Bronchial epithelial cell (primary cell): ENCODE measurements around the gene GABARAPL1. TPM values are rescaled to one million over a fixed set of nuclear protein-coding genes. Genes with fewer than 3 reads are reported as not detected.
A peak's percentile ranks its signal among the peaks of the same experiment; 100 is the strongest.

Experiments
- DNase-seq: peaks from one replicate; pipeline ENCODE4 v3.0.0-alpha.2; 2010; ENCODE audit warnings: low read depth
- FAIRE-seq: peaks from 2 replicates; lab custom pipeline; 2011; peaks lifted over from hg19 to GRCh38; lab: Jason Lieb, UNC
- H3K27me3 ChIP-seq: 2 replicates; pipeline ENCODE4 v1.5.1; 2011; ENCODE audit warnings: low read length; ENCODE audit not compliant: control insufficient read depth, insufficient read depth
- H3K36me3 ChIP-seq: 2 replicates; pipeline ENCODE4 v1.5.1; 2011; ENCODE audit warnings: low read length; ENCODE audit not compliant: control insufficient read depth, insufficient read depth
- H3K4me3 ChIP-seq: 2 replicates; pipeline ENCODE4 v1.5.1; 2011; ENCODE audit warnings: mild to moderate bottlenecking, low read depth, low read length, control low read depth
- total RNA-seq: library from RNA; depleted of rRNA; stranded (reverse); fragments of >200 nt; gene quantifications from 2 replicates; pipeline ENCODE4 v1.2.1, GENCODE V29; 2014
- TF ChIP-seq, protein P1 (sequence below): IDR thresholded peaks from 2 replicates; pipeline ENCODE4 v1.5.1; 2011; ENCODE audit warnings: mild to moderate bottlenecking, moderate library complexity, low read length, control low read depth, inconsistent platforms; ENCODE audit not compliant: insufficient read depth, severe bottlenecking

GABARAPL1 gene
- total RNA-seq, result 21.3 and 32.9 TPM in 2 replicates

DNA sequence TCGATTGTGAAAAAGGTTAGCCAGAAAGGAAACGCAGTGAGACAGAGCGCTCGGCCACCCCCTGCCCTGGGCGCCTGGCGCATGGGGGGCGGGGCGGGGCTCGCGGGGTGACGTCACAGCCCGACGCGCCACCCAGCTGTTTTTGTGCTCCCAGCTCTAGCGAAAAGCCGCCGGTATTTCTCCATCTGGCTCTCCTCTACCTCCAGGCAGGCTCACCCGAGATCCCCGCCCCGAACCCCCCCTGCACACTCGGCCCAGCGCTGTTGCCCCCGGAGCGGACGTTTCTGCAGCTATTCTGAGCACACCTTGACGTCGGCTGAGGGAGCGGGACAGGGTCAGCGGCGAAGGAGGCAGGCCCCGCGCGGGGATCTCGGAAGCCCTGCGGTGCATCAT is at the start of gene GABARAPL1:
TSS of gene GABARAPL1 (plus strand) at position 139 of the 393 bp plus-strand sequence. CDS start at position 392, 253 bp downstream.
- TF ChIP-seq, protein P1, sequence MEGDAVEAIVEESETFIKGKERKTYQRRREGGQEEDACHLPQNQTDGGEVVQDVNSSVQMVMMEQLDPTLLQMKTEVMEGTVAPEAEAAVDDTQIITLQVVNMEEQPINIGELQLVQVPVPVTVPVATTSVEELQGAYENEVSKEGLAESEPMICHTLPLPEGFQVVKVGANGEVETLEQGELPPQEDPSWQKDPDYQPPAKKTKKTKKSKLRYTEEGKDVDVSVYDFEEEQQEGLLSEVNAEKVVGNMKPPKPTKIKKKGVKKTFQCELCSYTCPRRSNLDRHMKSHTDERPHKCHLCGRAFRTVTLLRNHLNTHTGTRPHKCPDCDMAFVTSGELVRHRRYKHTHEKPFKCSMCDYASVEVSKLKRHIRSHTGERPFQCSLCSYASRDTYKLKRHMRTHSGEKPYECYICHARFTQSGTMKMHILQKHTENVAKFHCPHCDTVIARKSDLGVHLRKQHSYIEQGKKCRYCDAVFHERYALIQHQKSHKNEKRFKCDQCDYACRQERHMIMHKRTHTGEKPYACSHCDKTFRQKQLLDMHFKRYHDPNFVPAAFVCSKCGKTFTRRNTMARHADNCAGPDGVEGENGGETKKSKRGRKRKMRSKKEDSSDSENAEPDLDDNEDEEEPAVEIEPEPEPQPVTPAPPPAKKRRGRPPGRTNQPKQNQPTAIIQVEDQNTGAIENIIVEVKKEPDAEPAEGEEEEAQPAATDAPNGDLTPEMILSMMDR, result no peak
- Histone ChIP-seq H3K4me3 (peak within 1 kb of the TSS; percentile 92), H3K27me3 (no peaks in the 10 kb centered on the region), H3K36me3 (no peaks in the 10 kb centered on the region)
- peak; percentile 58 for DNase-seq
- FAIRE-seq, result no peak

DNA sequence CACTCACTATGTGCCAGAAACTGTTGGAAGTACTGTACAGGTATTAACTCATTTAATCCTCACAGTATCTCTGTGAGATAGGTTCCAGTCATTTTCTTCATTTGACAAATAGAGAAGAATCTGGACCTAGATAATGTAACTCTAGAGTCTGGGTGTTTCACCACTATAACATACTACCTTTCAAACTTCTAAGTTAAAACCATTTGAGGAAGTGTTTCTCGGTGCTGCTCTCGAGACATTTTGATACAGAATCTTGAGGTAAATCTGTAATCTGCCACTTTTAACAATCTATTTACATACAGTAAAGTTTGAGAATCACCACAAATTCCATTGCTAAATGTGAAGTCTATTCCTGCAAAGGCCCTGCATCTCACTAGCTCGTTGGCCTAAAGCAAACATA is 49.6 kb upstream of the GABARAPL1 start:
- TF ChIP-seq, protein P1, result no peak
- Histone ChIP-seq H3K27me3 (peaks cover 3% of the 10 kb centered on the region), H3K4me3 (no peak overlapping the region), H3K36me3 (no peaks in the 10 kb centered on the region)
- no peak for FAIRE-seq
- no peak for DNase-seq

DNA sequence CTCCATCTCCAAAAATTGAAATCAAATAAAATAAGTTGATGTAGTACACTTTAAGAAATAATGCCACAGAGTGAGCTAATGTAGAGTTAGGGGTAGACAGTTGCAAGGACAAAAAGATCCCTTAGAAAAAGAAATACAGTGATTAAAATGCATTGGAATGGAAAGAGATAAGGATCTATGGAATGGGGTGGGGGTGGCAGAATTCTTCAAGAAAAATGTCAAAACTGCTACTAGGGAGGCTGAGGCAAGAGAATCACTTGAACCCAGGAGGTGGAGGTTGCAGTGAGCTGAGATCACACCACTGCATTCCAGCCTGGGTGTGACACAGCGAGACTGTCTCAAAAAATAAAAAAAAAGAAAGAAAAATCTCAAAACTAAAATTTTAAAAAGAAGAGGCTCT is 47.3 kb upstream of the GABARAPL1 start:
- Histone ChIP-seq H3K4me3 (no peak overlapping the region), H3K27me3 (no peaks in the 10 kb centered on the region), H3K36me3 (no peaks in the 10 kb centered on the region)
- DNase-seq (no peak), FAIRE-seq (no peak)
- TF ChIP-seq, protein P1, result no peak

DNA sequence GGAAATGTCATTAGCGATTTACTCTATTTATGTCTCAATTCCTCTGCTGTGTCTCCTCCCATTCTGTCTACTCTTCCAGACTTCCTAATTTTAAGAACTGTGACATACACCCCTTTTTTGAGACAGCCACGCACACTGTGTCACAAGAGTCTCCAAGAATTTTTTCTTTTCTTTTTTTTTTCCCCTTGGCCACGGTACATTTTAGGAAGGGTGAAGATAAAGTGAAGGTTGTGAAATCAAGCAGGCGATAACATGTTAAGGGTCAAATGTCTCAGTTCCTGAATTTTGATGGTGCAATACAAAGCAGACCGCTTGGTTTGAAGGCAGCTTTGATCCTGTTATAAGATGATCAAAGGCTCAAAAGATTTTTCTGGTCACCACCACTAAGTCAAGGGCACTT is 45.1 kb upstream of the GABARAPL1 start:
- Histone ChIP-seq H3K4me3 (no peak overlapping the region), H3K27me3 (no peaks in the 10 kb centered on the region), H3K36me3 (no peaks in the 10 kb centered on the region)
- FAIRE-seq, result no peak
- DNase-seq, result peak; percentile 77
- TF ChIP-seq, protein P1, result no peak

DNA sequence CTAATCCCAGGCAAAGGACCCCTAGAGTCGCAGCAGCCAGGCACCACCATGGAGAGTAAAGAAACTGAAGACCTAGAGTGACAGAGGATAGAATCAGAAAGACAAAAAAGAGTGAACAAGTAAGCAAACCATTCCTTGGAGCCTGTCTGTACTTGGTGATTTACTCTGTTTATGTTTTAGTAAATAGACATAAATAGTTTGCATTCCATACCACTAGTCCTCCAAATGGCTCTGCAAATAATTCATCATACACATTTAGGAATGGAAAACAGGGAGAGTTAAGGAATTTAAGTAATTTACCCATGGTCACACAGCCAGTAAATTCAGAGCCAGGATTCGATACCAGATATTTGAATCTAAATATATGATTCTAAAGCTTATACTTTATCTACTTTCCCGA is 43.6 kb upstream of the GABARAPL1 start:
- no peak overlapping the region for H3K4me3 ChIP-seq
- no peaks in the 10 kb centered on the region for H3K36me3 ChIP-seq
- FAIRE-seq (no peak), DNase-seq (no peak)
- TF ChIP-seq, protein P1, result no peak
- H3K27me3 ChIP-seq, result no peaks in the 10 kb centered on the region

DNA sequence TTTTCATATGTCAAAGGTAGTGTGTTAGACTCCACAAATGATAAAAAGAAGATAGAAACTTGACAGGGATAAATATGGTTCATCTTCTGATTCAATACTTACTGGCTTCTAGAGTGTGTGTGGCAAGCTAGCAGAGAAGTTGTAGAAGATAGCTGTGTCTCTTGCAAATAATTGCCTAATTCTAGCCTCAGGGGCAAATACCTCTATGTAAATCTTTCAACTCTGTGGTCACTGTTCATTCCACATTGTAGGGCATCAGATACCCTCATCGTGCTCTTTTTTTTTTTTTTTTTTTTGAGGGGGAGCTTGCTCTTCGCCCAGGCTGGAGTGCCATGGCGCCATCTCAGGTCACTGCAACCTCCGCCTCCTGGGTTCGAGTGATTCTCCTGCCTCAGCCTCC is 42.5 kb upstream of the GABARAPL1 start:
- TF ChIP-seq, protein P1, result no peak
- Histone ChIP-seq H3K4me3 (no peak overlapping the region), H3K27me3 (no peaks in the 10 kb centered on the region), H3K36me3 (no peaks in the 10 kb centered on the region)
- FAIRE-seq, result no peak
- peak; percentile 80 for DNase-seq
